ENCODE data around the gene KRT79. TPM values are rescaled to one million over a fixed set of nuclear protein-coding genes. Genes with fewer than 3 reads are reported as not detected.

KRT79 gene
- total and polyA plus RNA-seq, 4 donors: not detected

GRCh38 chr12:52817003-52817698, 17.0 kb downstream of the KRT79 start:
- TF ChIP-seq MAX (IDR thresholded peaks at IDR 0.05) (no peak), FOXA2 (IDR thresholded peaks at IDR 0.05) (no peak), SP1 (IDR thresholded peaks at IDR 0.05) (no peak), EGR1 (IDR thresholded peaks at IDR 0.05; ENCODE audit: low read depth in 2 of 2) (no peak), NR2F2 (IDR thresholded peaks at IDR 0.05) (no peak), REST (IDR thresholded peaks at IDR 0.05) (no peak), YY1 (IDR thresholded peaks at IDR 0.05) (no peak), RAD21 (IDR thresholded peaks at IDR 0.05) (no peak), GABPA (IDR thresholded peaks at IDR 0.05 in 1 of 2, conservative IDR thresholded peaks at IDR 0.05 in 1 of 2) (no peak), JUND (IDR thresholded peaks at IDR 0.05) (no peak), ZBTB33 (IDR thresholded peaks at IDR 0.05) (no peak), FOXA1 (IDR thresholded peaks at IDR 0.05) (no peak), HNF4A (conservative IDR thresholded peaks at IDR 0.05) (no peak), RXRA (IDR thresholded peaks at IDR 0.05) (no peak), TAF1 (conservative IDR thresholded peaks at IDR 0.05) (no peak), ATF3 (IDR thresholded peaks at IDR 0.05) (no peak), CTCF (IDR thresholded peaks at IDR 0.05; ENCODE audit: low read depth, low read length, missing input control) (no peak), HNF4G (IDR thresholded peaks at IDR 0.05) (no peak)
- DNase-seq (ENCODE audit: low spot score): no peak
- Histone ChIP-seq H3K9me3 (ENCODE audit: control insufficient read depth in 4 of 4, low read length in 3 of 4) (no peaks in the 10 kb centered on the region), H3K4me3 (ENCODE audit: low read depth in 1 of 3, low read length in 3 of 3) (no peak overlapping the region), H3K9ac (ENCODE audit: low read depth in 1 of 2, low read length in 2 of 2) (no peak overlapping the region), H3K27me3 (ENCODE audit: control insufficient read depth in 4 of 4, insufficient read depth in 4 of 4, low read length in 3 of 4) (no peaks in the 10 kb centered on the region), H3K36me3 (ENCODE audit: control insufficient read depth in 4 of 4, insufficient read depth in 3 of 4, low read depth in 1 of 4, low read length in 3 of 4) (no peaks in the 10 kb centered on the region), H3K27ac (ENCODE audit: low read depth in 1 of 2, low read length in 2 of 2) (no peak overlapping the region), H3K4me1 (ENCODE audit: control insufficient read depth in 4 of 4, insufficient read depth in 4 of 4, low read length in 3 of 4) (no peaks in the 10 kb centered on the region)
- WGBS: 81% methylated on average over 8 of the region's 8 CpGs
